NCI-H1694 treated with DMSO at 0.1 percent for 48 hours (cell line): Measurements from ENCODE around the gene ZDHHC14.
"Not testable (repeated sequence)": the region's sequence is repeated elsewhere in the genome, so short reads cannot be mapped to it uniquely, and the experiment has no call there.

Experiments
- DNase-seq: peaks from one replicate; lab custom pipeline; 2025; lab: John Stamatoyannopoulos, UW

The ZDHHC14 gene

GRCh38 chr6:157381631-157382621 is 936 bp downstream of the ZDHHC14 start:
- no peak for DNase-seq

- DNase-seq: no peak
These were observed 1.8 kb downstream of the ZDHHC14 start for GRCh38 chr6:157382821-157383220.

- DNase-seq: no peak
These were observed 2.5 kb downstream of the ZDHHC14 start for GRCh38 chr6:157383471-157383870.

GRCh38 chr6:157384962-157385361 is 4.0 kb downstream of the ZDHHC14 start:
- DNase-seq: not testable (repeated sequence)

- DNase-seq: no peak
These were observed 4.5 kb downstream of the ZDHHC14 start for GRCh38 chr6:157385482-157385881.

GRCh38 chr6:157386023-157386422 is 5.0 kb downstream of the ZDHHC14 start:
- no peak for DNase-seq

- no peak for DNase-seq
These were observed 5.5 kb downstream of the ZDHHC14 start for GRCh38 chr6:157386454-157386853.

GRCh38 chr6:157388924-157389323 is 7.9 kb downstream of the ZDHHC14 start:
- no peak for DNase-seq

- DNase-seq: no peak
These were observed 9.5 kb downstream of the ZDHHC14 start for GRCh38 chr6:157390273-157391060.

GRCh38 chr6:157392927-157393668 is 12.1 kb downstream of the ZDHHC14 start:
- DNase-seq: no peak

- DNase-seq: no peak
These were observed 12.8 kb downstream of the ZDHHC14 start for GRCh38 chr6:157393669-157394327.

GRCh38 chr6:157395199-157395598 is 14.2 kb downstream of the ZDHHC14 start:
- DNase-seq: not testable (repeated sequence)

GRCh38 chr6:157396026-157396425 is 15.0 kb downstream of the ZDHHC14 start:
- no peak for DNase-seq

- no peak for DNase-seq
These were observed 16.7 kb downstream of the ZDHHC14 start for GRCh38 chr6:157397660-157398059.

GRCh38 chr6:157398151-157398550 is 17.2 kb downstream of the ZDHHC14 start:
- no peak for DNase-seq

- DNase-seq: no peak
These were observed 19.7 kb downstream of the ZDHHC14 start for GRCh38 chr6:157400676-157401075.

GRCh38 chr6:157401734-157402338 is 20.8 kb downstream of the ZDHHC14 start:
- no peak for DNase-seq

- no peak for DNase-seq
These were observed 22.2 kb downstream of the ZDHHC14 start for GRCh38 chr6:157402996-157403685.

- DNase-seq: no peak
These were observed 22.7 kb downstream of the ZDHHC14 start for GRCh38 chr6:157403686-157404051.

GRCh38 chr6:157405986-157406385 is 25.0 kb downstream of the ZDHHC14 start:
- no peak for DNase-seq

- DNase-seq: no peak
These were observed 25.7 kb downstream of the ZDHHC14 start for GRCh38 chr6:157406661-157407060.
